ENCODE data around the gene DNAH14.

Gene DNAH14

GRCh38 chr1:225442123-225442505 lies 512.6 kb downstream of the DNAH14 start:
- TF ChIP-seq CTCF (IDR thresholded peaks at IDR 0.05; ENCODE audit: extremely low read depth, missing control alignments): no peak
- DNase-seq (ENCODE audit: low spot score): no peak

GRCh38 chr1:225445639-225446594 lies 516.4 kb downstream of the DNAH14 start:
- DNase-seq (ENCODE audit: low spot score): no peak
- TF ChIP-seq CTCF (IDR thresholded peaks at IDR 0.05; ENCODE audit: extremely low read depth, missing control alignments): no peak

GRCh38 chr1:225446595-225446960 lies 517.1 kb downstream of the DNAH14 start:
- no peak for DNase-seq (ENCODE audit: low spot score)
- no peak for TF ChIP-seq CTCF (IDR thresholded peaks at IDR 0.05; ENCODE audit: extremely low read depth, missing control alignments)

- TF ChIP-seq CTCF (IDR thresholded peaks at IDR 0.05; ENCODE audit: extremely low read depth, missing control alignments): no peak
Observed at GRCh38 chr1:225446981-225447615, 517.6 kb downstream of the DNAH14 start.

GRCh38 chr1:225447650-225448089 lies 518.2 kb downstream of the DNAH14 start:
- DNase-seq (ENCODE audit: low spot score): no peak
- TF ChIP-seq CTCF (IDR thresholded peaks at IDR 0.05; ENCODE audit: extremely low read depth, missing control alignments): no peak

More at GRCh38 chr1:225446981-225447615, 517.6 kb downstream of the DNAH14 start:
- DNase-seq (ENCODE audit: low spot score): no peak

GRCh38 chr1:225448146-225448805 lies 518.8 kb downstream of the DNAH14 start:
- DNase-seq (ENCODE audit: low spot score): no peak
- TF ChIP-seq CTCF (IDR thresholded peaks at IDR 0.05; ENCODE audit: extremely low read depth, missing control alignments): no peak

Data from GM20000 (cell line).